Measurements from ENCODE around the gene TPCN2. TPM values are rescaled to one million over a fixed set of nuclear protein-coding genes. Genes with fewer than 3 reads are reported as not detected.

TPCN2 gene
- total RNA-seq, 1 donor from 2014 or later: 9.5 TPM

DNA sequence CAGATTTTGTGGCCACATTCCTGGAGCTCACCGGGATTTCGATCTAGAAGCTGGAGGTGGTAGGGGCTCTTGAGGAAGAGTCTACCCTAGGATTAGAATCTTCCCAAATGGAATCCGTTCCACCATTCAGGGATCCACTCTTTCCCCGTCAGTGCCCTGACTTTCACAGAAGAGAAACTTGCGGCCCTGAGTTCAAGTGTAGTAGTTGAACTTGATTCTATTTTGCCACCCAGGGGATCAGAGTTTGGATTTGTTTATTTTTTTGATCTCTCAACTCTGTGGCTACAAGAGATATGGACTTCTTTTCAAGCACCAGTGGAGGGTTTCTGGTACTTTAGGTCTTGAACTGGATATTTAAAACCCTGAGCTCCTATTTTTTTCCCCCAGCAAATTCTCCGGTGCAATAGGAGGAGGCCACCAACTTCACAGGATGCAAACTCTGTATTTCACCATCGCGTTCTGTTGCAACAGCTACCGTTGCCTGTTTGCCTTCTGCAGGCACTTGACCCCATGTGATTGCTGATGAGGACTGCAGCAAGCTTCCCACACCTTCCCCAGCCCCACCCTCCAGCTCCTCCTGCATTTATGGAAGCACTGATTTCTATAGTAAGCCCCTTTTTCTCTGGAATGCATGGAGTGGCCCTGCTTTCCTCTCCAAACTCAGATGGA is 20.9 kb upstream of the TPCN2 start:
- no peaks in the 10 kb centered on the region for H3K36me3 Mint-ChIP-seq (ENCODE audit: low read depth, unreplicated experiment)
- no peak for FAIRE-seq
- TF ChIP-seq, protein P1, sequence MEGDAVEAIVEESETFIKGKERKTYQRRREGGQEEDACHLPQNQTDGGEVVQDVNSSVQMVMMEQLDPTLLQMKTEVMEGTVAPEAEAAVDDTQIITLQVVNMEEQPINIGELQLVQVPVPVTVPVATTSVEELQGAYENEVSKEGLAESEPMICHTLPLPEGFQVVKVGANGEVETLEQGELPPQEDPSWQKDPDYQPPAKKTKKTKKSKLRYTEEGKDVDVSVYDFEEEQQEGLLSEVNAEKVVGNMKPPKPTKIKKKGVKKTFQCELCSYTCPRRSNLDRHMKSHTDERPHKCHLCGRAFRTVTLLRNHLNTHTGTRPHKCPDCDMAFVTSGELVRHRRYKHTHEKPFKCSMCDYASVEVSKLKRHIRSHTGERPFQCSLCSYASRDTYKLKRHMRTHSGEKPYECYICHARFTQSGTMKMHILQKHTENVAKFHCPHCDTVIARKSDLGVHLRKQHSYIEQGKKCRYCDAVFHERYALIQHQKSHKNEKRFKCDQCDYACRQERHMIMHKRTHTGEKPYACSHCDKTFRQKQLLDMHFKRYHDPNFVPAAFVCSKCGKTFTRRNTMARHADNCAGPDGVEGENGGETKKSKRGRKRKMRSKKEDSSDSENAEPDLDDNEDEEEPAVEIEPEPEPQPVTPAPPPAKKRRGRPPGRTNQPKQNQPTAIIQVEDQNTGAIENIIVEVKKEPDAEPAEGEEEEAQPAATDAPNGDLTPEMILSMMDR (IDR thresholded peaks at IDR 0.05; ENCODE audit: insufficient read depth, low read depth, low read length): no peak
- TF ChIP-seq EZH2 (IDR thresholded peaks at IDR 0.05; ENCODE audit: insufficient read depth, low read length): no peak
- Histone ChIP-seq H3K4me1 (ENCODE audit: insufficient read depth, low read length) (no peaks in the 10 kb centered on the region), H3K36me3 (ENCODE audit: insufficient read depth, low read length) (no peaks in the 10 kb centered on the region), H3K4me3 (ENCODE audit: insufficient read depth, low read depth, low read length) (no peak overlapping the region), H4K20me1 (ENCODE audit: insufficient read depth, low read length) (no peaks in the 10 kb centered on the region), H3K27ac (ENCODE audit: low read depth, low read length) (no peak overlapping the region), H3K79me2 (ENCODE audit: insufficient read depth, low read length) (no peaks in the 10 kb centered on the region), H2AFZ (ENCODE audit: low read depth, low read length) (no peak overlapping the region), H3K27me3 (ENCODE audit: insufficient read depth, low read length) (no peaks in the 10 kb centered on the region), H3K9ac (ENCODE audit: low read length) (no peak overlapping the region), H3K4me2 (ENCODE audit: low read length) (no peak overlapping the region), H3K9me3 (ENCODE audit: insufficient read depth, low read depth, low read length) (no peaks in the 10 kb centered on the region)
- DNase-seq (ENCODE audit: low read depth): no peak
- no peak overlapping the region for H3K4me3 Mint-ChIP-seq (ENCODE audit: unreplicated experiment)
- H3K27me3 Mint-ChIP-seq (ENCODE audit: low read depth, unreplicated experiment): peaks cover 30% of the 10 kb centered on the region
- no peaks in the 10 kb centered on the region for H3K4me1 Mint-ChIP-seq (ENCODE audit: low read depth, unreplicated experiment)
- no peak overlapping the region for H3K27ac Mint-ChIP-seq (ENCODE audit: unreplicated experiment)
- H3K9me3 Mint-ChIP-seq (ENCODE audit: unreplicated experiment): no peaks in the 10 kb centered on the region

DNA sequence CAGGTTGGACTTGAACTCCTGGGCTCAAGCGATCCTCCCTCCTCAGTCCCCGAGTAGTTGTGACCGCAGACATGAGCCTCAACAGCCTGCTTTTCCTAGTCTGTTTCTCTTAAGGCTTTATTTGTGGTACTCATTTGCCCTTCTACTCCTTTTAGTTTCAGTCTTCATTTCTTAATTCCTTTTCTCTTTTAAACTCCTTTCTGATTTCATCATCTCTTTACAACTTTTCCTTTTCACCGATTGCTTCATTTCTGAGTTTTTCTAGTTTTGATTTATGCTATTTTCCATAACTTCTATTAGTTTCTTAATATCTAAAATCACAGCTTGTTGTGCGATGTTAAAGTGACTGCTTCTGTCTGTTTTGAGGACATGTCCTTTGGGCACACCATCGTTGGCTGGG is 18.4 kb upstream of the TPCN2 start:
- H3K4me1 Mint-ChIP-seq (ENCODE audit: low read depth, unreplicated experiment): peaks cover 1% of the 10 kb centered on the region
- H3K4me3 ChIP-seq (ENCODE audit: insufficient read depth, low read depth, low read length): no peak overlapping the region
- H3K27ac ChIP-seq (ENCODE audit: low read depth, low read length): no peak overlapping the region
- DNase-seq (ENCODE audit: low read depth) (no peak), FAIRE-seq (peak; percentile 43)
- no peak overlapping the region for H3K9ac ChIP-seq (ENCODE audit: low read length)
- no peak overlapping the region for H2AFZ ChIP-seq (ENCODE audit: low read depth, low read length)
- no peaks in the 10 kb centered on the region for H3K9me3 ChIP-seq (ENCODE audit: insufficient read depth, low read depth, low read length)
- no peaks in the 10 kb centered on the region for H3K36me3 ChIP-seq (ENCODE audit: insufficient read depth, low read length)
- peaks cover 31% of the 10 kb centered on the region for H3K27me3 Mint-ChIP-seq (ENCODE audit: low read depth, unreplicated experiment)
- H3K4me1 ChIP-seq (ENCODE audit: insufficient read depth, low read length): no peaks in the 10 kb centered on the region
- no peaks in the 10 kb centered on the region for H3K36me3 Mint-ChIP-seq (ENCODE audit: low read depth, unreplicated experiment)
- TF ChIP-seq EZH2 (IDR thresholded peaks at IDR 0.05; ENCODE audit: insufficient read depth, low read length): no peak
- TF ChIP-seq, protein P1 (IDR thresholded peaks at IDR 0.05; ENCODE audit: insufficient read depth, low read depth, low read length): no peak
- H3K27ac Mint-ChIP-seq (ENCODE audit: unreplicated experiment): no peak overlapping the region
- H3K4me3 Mint-ChIP-seq (ENCODE audit: unreplicated experiment): no peak overlapping the region
- H3K9me3 Mint-ChIP-seq (ENCODE audit: unreplicated experiment): no peaks in the 10 kb centered on the region
- H3K79me2 ChIP-seq (ENCODE audit: insufficient read depth, low read length): no peaks in the 10 kb centered on the region
- H4K20me1 ChIP-seq (ENCODE audit: insufficient read depth, low read length): no peaks in the 10 kb centered on the region
- H3K27me3 ChIP-seq (ENCODE audit: insufficient read depth, low read length): no peaks in the 10 kb centered on the region
- no peak overlapping the region for H3K4me2 ChIP-seq (ENCODE audit: low read length)

DNA sequence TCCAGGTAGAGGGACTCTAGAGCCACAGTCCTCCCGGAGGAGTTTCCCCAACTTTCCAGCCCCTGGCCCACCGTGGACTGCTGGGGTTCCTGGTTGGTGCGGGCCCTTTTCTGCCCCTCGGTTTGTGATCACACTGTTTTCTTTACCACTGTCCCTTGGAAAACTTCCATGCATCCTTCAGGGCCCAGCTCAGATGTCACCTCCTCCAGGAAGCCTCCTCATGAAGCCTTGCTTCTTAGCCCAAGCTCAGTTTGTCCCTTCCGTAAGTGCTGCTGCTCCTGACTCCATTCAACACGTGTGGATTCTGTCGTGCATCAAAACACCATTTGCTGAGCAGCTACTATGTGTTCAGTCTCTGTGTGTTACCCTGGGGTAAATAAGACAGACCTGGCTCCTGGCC is 15.9 kb upstream of the TPCN2 start:
- H3K27me3 ChIP-seq (ENCODE audit: insufficient read depth, low read length): no peaks in the 10 kb centered on the region
- Mint-ChIP-seq H3K4me3 (ENCODE audit: unreplicated experiment) (no peak overlapping the region), H3K27me3 (ENCODE audit: low read depth, unreplicated experiment) (peaks cover 26% of the 10 kb centered on the region), H3K27ac (ENCODE audit: unreplicated experiment) (no peak overlapping the region), H3K4me1 (ENCODE audit: low read depth, unreplicated experiment) (peaks cover 3% of the 10 kb centered on the region), H3K36me3 (ENCODE audit: low read depth, unreplicated experiment) (no peaks in the 10 kb centered on the region), H3K9me3 (ENCODE audit: unreplicated experiment) (no peaks in the 10 kb centered on the region)
- H2AFZ ChIP-seq (ENCODE audit: low read depth, low read length): no peak overlapping the region
- H3K27ac ChIP-seq (ENCODE audit: low read depth, low read length): no peak overlapping the region
- H3K36me3 ChIP-seq (ENCODE audit: insufficient read depth, low read length): no peaks in the 10 kb centered on the region
- no peak overlapping the region for H3K4me2 ChIP-seq (ENCODE audit: low read length)
- DNase-seq (ENCODE audit: low read depth): no peak
- H3K79me2 ChIP-seq (ENCODE audit: insufficient read depth, low read length): no peaks in the 10 kb centered on the region
- H3K4me3 ChIP-seq (ENCODE audit: insufficient read depth, low read depth, low read length): no peak overlapping the region
- TF ChIP-seq, protein P1 (IDR thresholded peaks at IDR 0.05; ENCODE audit: insufficient read depth, low read depth, low read length): no peak
- TF ChIP-seq EZH2 (IDR thresholded peaks at IDR 0.05; ENCODE audit: insufficient read depth, low read length): no peak
- H3K4me1 ChIP-seq (ENCODE audit: insufficient read depth, low read length): peaks cover 6% of the 10 kb centered on the region
- H3K9ac ChIP-seq (ENCODE audit: low read length): no peak overlapping the region
- H4K20me1 ChIP-seq (ENCODE audit: insufficient read depth, low read length): no peaks in the 10 kb centered on the region
- FAIRE-seq: no peak
- H3K9me3 ChIP-seq (ENCODE audit: insufficient read depth, low read depth, low read length): no peaks in the 10 kb centered on the region
